GM12801 (cell line): ENCODE results near the gene WNT7A.

Source experiments
- CTCF ChIP-seq: IDR thresholded peaks from one replicate; pipeline ENCODE4 v1.5.1; 2011; ENCODE audit warnings: control low read depth; ENCODE audit not compliant: insufficient read length; ENCODE audit errors: extremely low read depth

WNT7A gene

GRCh38 chr3:13839253-13839652, 40.6 kb downstream of the WNT7A start:
- TF ChIP-seq CTCF: no peak

- TF ChIP-seq CTCF: no peak
Observed at GRCh38 chr3:13838421-13838820, 41.5 kb downstream of the WNT7A start.

DNA sequence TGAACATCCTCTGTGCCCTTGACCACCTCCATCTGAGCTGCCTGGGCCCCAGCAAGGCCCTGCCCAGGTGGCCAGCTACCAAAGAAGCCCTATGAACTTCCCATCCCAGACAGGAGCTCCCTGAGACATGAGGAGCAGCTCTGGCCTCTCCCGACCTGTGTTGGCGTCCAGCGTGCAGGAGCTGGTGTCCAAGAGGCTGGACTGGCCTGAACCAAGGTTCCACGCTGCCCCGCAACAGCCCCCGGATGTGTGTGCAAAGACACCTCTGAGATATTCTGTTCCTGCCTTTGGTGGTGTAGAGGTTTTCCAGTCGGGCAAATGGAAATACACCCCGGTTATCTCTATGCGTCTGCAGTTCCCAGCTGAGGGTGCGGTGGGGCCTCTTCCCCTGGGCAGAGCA, 42.1 kb downstream of the WNT7A start:
- TF ChIP-seq CTCF: no peak

- TF ChIP-seq CTCF: no peak
Observed at GRCh38 chr3:13836658-13837587, 42.9 kb downstream of the WNT7A start.

- no peak for TF ChIP-seq CTCF
Observed at GRCh38 chr3:13835246-13835645, 44.6 kb downstream of the WNT7A start.

DNA sequence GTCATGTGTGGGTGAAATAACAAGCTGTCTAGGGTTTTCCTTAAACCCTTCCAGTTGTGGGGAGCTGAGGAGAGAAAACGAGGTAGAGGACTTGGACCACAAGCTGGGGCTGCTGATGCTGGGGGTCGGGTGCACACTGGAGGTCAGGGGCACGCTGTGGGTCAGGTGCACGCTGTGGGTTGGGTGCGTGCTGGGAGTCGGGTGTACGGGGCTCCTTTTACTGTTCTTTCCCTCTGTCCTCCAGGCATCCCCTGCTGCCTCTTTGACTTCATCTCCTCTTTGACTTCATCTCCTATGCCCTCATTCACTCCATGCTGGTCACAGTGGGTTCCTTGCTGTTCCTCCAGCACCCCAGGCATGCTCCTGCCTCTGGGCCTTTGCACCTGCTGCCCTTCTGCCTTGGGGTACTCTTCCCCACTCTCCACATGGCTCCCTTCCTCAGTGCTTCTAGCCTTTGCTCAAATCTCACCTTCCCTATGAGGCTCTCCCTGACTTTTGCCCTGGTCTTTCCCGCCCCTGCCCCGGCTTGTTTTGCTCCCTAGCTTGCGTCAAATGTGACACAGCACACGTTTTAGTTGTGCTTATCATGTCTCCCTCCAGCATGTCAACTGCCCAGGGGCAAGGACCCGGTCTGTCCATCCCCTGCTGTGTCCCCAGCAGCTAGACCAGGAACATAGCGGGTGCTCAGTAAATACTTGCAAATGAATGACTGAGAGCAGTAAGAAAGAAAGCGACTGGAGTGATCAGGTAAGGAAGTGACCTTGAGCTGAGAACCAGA, 45.4 kb downstream of the WNT7A start:
- TF ChIP-seq CTCF: no peak

DNA sequence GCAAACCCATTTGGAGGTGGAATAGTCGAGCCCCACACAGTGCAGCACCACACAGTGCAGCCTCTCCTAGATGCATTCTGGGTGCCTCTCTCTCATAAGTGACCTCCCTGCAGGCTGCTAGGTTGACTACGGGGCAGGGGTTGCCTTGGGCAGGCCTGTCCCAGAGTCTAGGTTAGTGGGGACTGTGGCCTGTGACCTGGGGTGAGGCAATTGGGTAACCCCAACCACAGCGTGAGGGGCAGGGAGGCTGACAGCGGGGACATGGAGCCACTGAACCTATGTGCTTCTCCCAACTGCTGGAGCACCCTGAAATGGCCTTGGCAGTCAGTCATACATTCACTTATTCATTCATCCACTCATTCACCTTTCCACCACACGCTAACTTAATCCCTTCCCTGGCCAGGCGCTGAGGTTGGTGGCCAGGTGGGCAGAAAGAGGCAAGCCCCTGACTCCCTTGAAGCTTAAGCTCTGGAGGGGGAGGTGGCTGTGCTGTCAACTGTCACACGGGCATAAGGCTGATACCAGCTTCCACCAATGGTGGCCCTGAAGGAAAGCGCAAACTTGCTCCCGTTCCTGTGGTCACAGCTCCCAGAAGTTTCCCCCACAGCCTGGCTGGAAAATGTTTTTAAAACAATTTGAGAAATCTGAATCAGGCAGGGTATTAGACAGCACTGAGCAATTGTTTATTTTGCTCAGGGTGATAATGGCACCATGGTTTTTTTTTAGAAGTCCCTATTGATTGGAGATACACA, 46.2 kb downstream of the WNT7A start:
- TF ChIP-seq CTCF: no peak
